DMS114 treated with DMSO at 0.1 percent for 48 hours (cell line): ENCODE results near the gene JAKMIP2.
"Not testable (repeated sequence)": the region's sequence is repeated elsewhere in the genome, so short reads cannot be mapped to it uniquely, and the experiment has no call there.

Experiments used
- DNase-seq: peaks from one replicate; lab custom pipeline; 2025; ENCODE audit not compliant: unreplicated experiment; lab: John Stamatoyannopoulos, UW

Gene JAKMIP2

GRCh38 chr5:147617191-147617606 lies 165.3 kb downstream of the JAKMIP2 start:
- DNase-seq = no peak

GRCh38 chr5:147616421-147616820 lies 166.1 kb downstream of the JAKMIP2 start:
- no peak for DNase-seq

GRCh38 chr5:147613359-147613758 lies 169.2 kb downstream of the JAKMIP2 start:
- no peak for DNase-seq

- DNase-seq = no peak
Observed at GRCh38 chr5:147611483-147611882, 171.0 kb downstream of the JAKMIP2 start.

GRCh38 chr5:147610798-147611197 lies 171.7 kb downstream of the JAKMIP2 start:
- DNase-seq = no peak

- DNase-seq = no peak
Observed at GRCh38 chr5:147601652-147602051, 180.9 kb downstream of the JAKMIP2 start.

- DNase-seq = no peak
Observed at GRCh38 chr5:147591120-147591519, 191.4 kb downstream of the JAKMIP2 start.

- DNase-seq = no peak
Observed at GRCh38 chr5:147590096-147590495, 192.4 kb downstream of the JAKMIP2 start.

- no peak for DNase-seq
Observed at GRCh38 chr5:147586832-147587231, 195.7 kb downstream of the JAKMIP2 start.

GRCh38 chr5:147586221-147586620 lies 196.3 kb downstream of the JAKMIP2 start:
- no peak for DNase-seq

- not testable (repeated sequence) for DNase-seq
Observed at GRCh38 chr5:147582272-147582671, 200.3 kb downstream of the JAKMIP2 start.

GRCh38 chr5:147580418-147580817 lies 202.1 kb downstream of the JAKMIP2 start:
- not testable (repeated sequence) for DNase-seq

- DNase-seq = peak; percentile 50
Observed at GRCh38 chr5:147578228-147579024, 204.1 kb downstream of the JAKMIP2 start.

- peak; percentile 4 for DNase-seq
Observed at GRCh38 chr5:147576646-147577535, 205.6 kb downstream of the JAKMIP2 start.

GRCh38 chr5:147575598-147575997 lies 206.9 kb downstream of the JAKMIP2 start:
- DNase-seq = no peak

GRCh38 chr5:147573211-147573610 lies 209.3 kb downstream of the JAKMIP2 start:
- DNase-seq = no peak

GRCh38 chr5:147568710-147569406 lies 213.7 kb downstream of the JAKMIP2 start:
- no peak for DNase-seq

GRCh38 chr5:147567917-147568598 lies 214.5 kb downstream of the JAKMIP2 start:
- no peak for DNase-seq

GRCh38 chr5:147565524-147565923 lies 217.0 kb downstream of the JAKMIP2 start:
- DNase-seq = no peak

- DNase-seq = no peak
Observed at GRCh38 chr5:147564124-147564486, 218.4 kb downstream of the JAKMIP2 start.
